GM12878 (cell line): ENCODE results near the gene SMIM17. TPM values are rescaled to one million over a fixed set of nuclear protein-coding genes. Genes with fewer than 3 reads are reported as not detected.

Experiments used
- ATAC-seq: fragments of 200-7000 bp; cut with Tn5 transposase; 3 replicates; pipeline ENCODE4 v1.9.1; 2020; ENCODE audit warnings: mild to moderate bottlenecking, moderate library complexity
- BruUV-seq: library from RNA; stranded (reverse); fragments of 400-500 nt; replicated peaks from 2 replicates; lab custom pipeline; 2021; lab: Mats Ljungman, UMichigan
- CTCF ChIA-PET: fragments of 300-600 bp; sonication (Branson Sonifier 250); formaldehyde crosslinking; extraction: SDS; loops from one replicate; lab custom pipeline; 2021; ENCODE audit warnings: inconsistent platforms; lab: Yijun Ruan, JAX
- POLR2A ChIA-PET: fragments of 350-600 bp; formaldehyde crosslinking; extraction: SDS; loops from one replicate; lab custom pipeline; 2021; ENCODE audit warnings: inconsistent platforms; lab: Charles Lee
- RAD21 ChIA-PET: fragments of 300-600 bp; sonication (Branson Sonifier 250); formaldehyde crosslinking; loops from one replicate; lab custom pipeline; 2023; ENCODE audit warnings: antibody characterized with exemption; ENCODE audit not compliant: unreplicated experiment; lab: Charles Lee
- SMC1A ChIA-PET: fragments of 300-600 bp; sonication (Branson Sonifier 250); formaldehyde crosslinking; loops from one replicate; lab custom pipeline; 2023; ENCODE audit not compliant: unreplicated experiment, uncharacterized antibody; lab: Charles Lee
- DNase-seq: peaks from one replicate; pipeline ENCODE4 v3.0.0-alpha.2; 2011; ENCODE audit warnings: low read depth, low spot score
- FAIRE-seq: peaks from 3 replicates; lab custom pipeline; 2011; peaks lifted over from hg19 to GRCh38; lab: Jason Lieb, UNC
- H2AFZ ChIP-seq: 2 replicates; pipeline ENCODE4 v1.6.0; 2011; ENCODE audit warnings: low read depth, low read length, control low read depth; ENCODE audit not compliant: control insufficient read depth
- H3K27ac ChIP-seq: 2 replicates; pipeline ENCODE4 v1.5.1; 2011; ENCODE audit warnings: control low read depth; ENCODE audit not compliant: control insufficient read depth, insufficient read depth
- H3K27me3 ChIP-seq, 2 experiments: replicated peaks in 1 of 2; 2 replicates each; pipeline versions ENCODE4 v1.6.0 to v1.6.1; 2011; ENCODE audit warnings: low read length in 1 of 2; ENCODE audit not compliant: control insufficient read depth in 2 of 2, insufficient read depth in 2 of 2
- H3K36me3 ChIP-seq, 2 experiments: 2 replicates each; pipeline ENCODE4 v1.5.1; 2011; ENCODE audit warnings: low read length in 1 of 2; ENCODE audit not compliant: control insufficient read depth in 2 of 2, insufficient read depth in 2 of 2
- H3K4me1 ChIP-seq: 2 replicates; pipeline ENCODE4 v1.6.1; 2011; ENCODE audit warnings: mild to moderate bottlenecking, low read length, moderate library complexity, mixed read lengths; ENCODE audit not compliant: control insufficient read depth, insufficient read depth
- H3K4me2 ChIP-seq: 2 replicates; pipeline ENCODE4 v1.6.0; 2011; ENCODE audit warnings: control low read depth; ENCODE audit not compliant: control insufficient read depth, insufficient read depth
- H3K4me3 ChIP-seq: fragments of 200-600 bp; sonication (generic); 2 replicates; pipeline ENCODE4 v1.5.1; 2016
- H3K79me2 ChIP-seq: 2 replicates; pipeline ENCODE4 v1.6.0; 2011; ENCODE audit warnings: low read length; ENCODE audit not compliant: control insufficient read depth, insufficient read depth
- H3K9ac ChIP-seq: 2 replicates; pipeline ENCODE4 v1.8.0; 2011; ENCODE audit warnings: low read length, control low read depth, mixed read lengths; ENCODE audit not compliant: control insufficient read depth, insufficient read depth
- H3K9me3 ChIP-seq: replicated peaks from 3 replicates; pipeline ENCODE4 v1.5.1; 2011; ENCODE audit warnings: mild to moderate bottlenecking, low read length; ENCODE audit not compliant: control insufficient read depth, insufficient read depth
- H4K20me1 ChIP-seq: 2 replicates; pipeline ENCODE4 v1.6.0; 2011; ENCODE audit not compliant: control insufficient read depth, insufficient read depth
- BCLAF1 ChIP-seq: fragments of 450-650 bp; IDR thresholded peaks from 2 replicates; pipeline ENCODE4 v1.6.1; 2017; ENCODE audit warnings: antibody characterized with exemption, mild to moderate bottlenecking, moderate library complexity
- BRCA1 ChIP-seq: IDR thresholded peaks from 2 replicates; pipeline ENCODE4 v1.6.1; 2011; ENCODE audit warnings: low read depth, low read length, improper control_type of control experiment
- E2F8 ChIP-seq: fragments of 450-650 bp; IDR thresholded peaks from 2 replicates; pipeline ENCODE4 v1.6.1; 2018; ENCODE audit warnings: mild to moderate bottlenecking, low read depth, moderate library complexity; ENCODE audit not compliant: partially characterized antibody
- EP300 ChIP-seq, 2 experiments: fragments of 150-350 bp in 1 of 2; IDR thresholded peaks; 2 replicates each; pipeline ENCODE4 v1.6.1; 2011 to 2012; ENCODE audit warnings: low read depth in 2 of 2, low read length in 2 of 2, borderline replicate concordance in 1 of 2, improper control_type of control experiment in 1 of 2, inconsistent platforms in 1 of 2; ENCODE audit not compliant: control insufficient read depth in 1 of 2
- ETV6 ChIP-seq, 2 experiments: fragments of 450-650 bp in 1 of 2; IDR thresholded peaks in 1 of 2; conservative IDR thresholded peaks in 1 of 2; 2 replicates each; pipeline ENCODE4 v1.6.1; 2014; ENCODE audit warnings: antibody characterized with exemption in 1 of 2, borderline replicate concordance in 1 of 2, low read depth in 1 of 2, mild to moderate bottlenecking in 1 of 2, moderate library complexity in 1 of 2
- KDM1A ChIP-seq: fragments of 200-600 bp; sonication (generic); IDR thresholded peaks from 2 replicates; pipeline ENCODE4 v1.6.1; 2016; ENCODE audit warnings: borderline replicate concordance
- MAX ChIP-seq: IDR thresholded peaks from 2 replicates; pipeline ENCODE4 v1.6.1; 2012; ENCODE audit warnings: low read depth, low read length, improper control_type of control experiment
- NFYA ChIP-seq: IDR thresholded peaks from 2 replicates; pipeline ENCODE4 v1.6.1; 2011; ENCODE audit warnings: low read depth, mild to moderate bottlenecking, low read length, improper control_type of control experiment, borderline replicate concordance
- PRDM15 ChIP-seq: fragments of 450-650 bp; formaldehyde crosslinking; IDR thresholded peaks from 2 replicates; pipeline ENCODE4 v1.4.0; 2020; ENCODE audit warnings: mild to moderate bottlenecking, moderate library complexity
- STAT3 ChIP-seq: IDR thresholded peaks from 2 replicates; pipeline ENCODE4 v1.6.1; 2011; ENCODE audit warnings: low read depth, low read length, improper control_type of control experiment
- ZNF207 ChIP-seq: fragments of 450-650 bp; IDR thresholded peaks from 2 replicates; pipeline ENCODE4 v1.6.1; 2014; ENCODE audit warnings: antibody characterized with exemption, mild to moderate bottlenecking, borderline replicate concordance
- ZNF217 ChIP-seq: fragments of 450-650 bp; IDR thresholded peaks from 2 replicates; pipeline ENCODE4 v1.6.1; 2017; ENCODE audit warnings: antibody characterized with exemption, mild to moderate bottlenecking
- ZNF384 ChIP-seq: IDR thresholded peaks from 2 replicates; pipeline ENCODE4 v1.6.1; 2012; ENCODE audit warnings: low read depth, mild to moderate bottlenecking, low read length, improper control_type of control experiment, borderline replicate concordance
- WGBS: methylation state at CpG from one replicate; pipeline ENCODE4 v1.1.6; 2016; ENCODE audit warnings: low lambda C conversion rate; ENCODE audit not compliant: insufficient replicate concordance, insufficient coverage; ENCODE audit errors: missing lambda C conversion rate; 5-methylcytosine and 5-hydroxymethylcytosine counted together
- in situ Hi-C: fragments of 300-500 bp; cut with MboI; formaldehyde crosslinking; loops from 9 replicates; pipeline ENCODE4 v1.14.3; 2018; ENCODE audit warnings: mixed read lengths
- intact Hi-C: fragments of 100-400 bp; cut with micrococcal nuclease; formaldehyde crosslinking; loops from one replicate; pipeline ENCODE4 v1.14.2; 2022; ENCODE audit not compliant: unreplicated experiment
- polyA plus RNA-seq, 11 experiments: library from polyadenylated mRNA; depleted of rRNA in 4 of 11; unstranded in 6 of 11; stranded (reverse) in 5 of 11; fragments of >200 nt; fragmentation: Nextera tagmentation in 4 of 11; fragmentation: Illumina TruSeq in 1 of 11; extraction: Ambion mirVana in 4 of 11; extraction: Trizol in 1 of 11; gene quantifications; 1 replicate in 1 of 11; 2 replicates in 10 of 11; pipeline versions ENCODE4 v1.2.1 to v1.2.3, GENCODE V29; 2011 to 2016; ENCODE audit warnings: inconsistent platforms in 2 of 11, missing spikeins in 2 of 11, low read depth in 1 of 11
- total RNA-seq, 4 experiments: library from RNA; depleted of rRNA in 3 of 4; stranded (reverse); fragments of >200 nt in 3 of 4; fragmentation: Illumina TruSeq in 1 of 4; extraction: Trizol in 1 of 4; gene quantifications; 2 replicates each; pipeline versions ENCODE4 v1.2.1 to v1.2.3, GENCODE V29; 2013 to 2021

SMIM17 gene
- total and polyA plus RNA-seq, 10 of the 15 experiments (the other 5 are each of a cell fraction or from before 2014, with no cell fraction given), result 0.07 to 0.23 (median 0.17) TPM; not detected in 6

GRCh38 chr19:56608274-56608964 lies 34.5 kb upstream of the SMIM17 start:
- in situ Hi-C loops (no loop called here), intact Hi-C loops (no loop called here)
- ChIA-PET CTCF (no interaction called here), POLR2A (no interaction called here), RAD21 (no interaction called here), SMC1A (no interaction called here)
- Histone ChIP-seq H4K20me1 (no peaks in the 10 kb centered on the region), H3K4me2 (no peak overlapping the region), H3K79me2 (no peaks in the 10 kb centered on the region), H3K4me1 (no peaks in the 10 kb centered on the region), H3K9me3 (peaks cover 2% of the 10 kb centered on the region; the same call in 2 of the 3 replicates), H3K4me3 (no peak overlapping the region), H3K9ac (no peak overlapping the region), H3K27me3 (no peaks in the 10 kb centered on the region), H3K36me3 (no peaks in the 10 kb centered on the region), H3K27ac (no peak overlapping the region), H2AFZ (no peak overlapping the region)
- FAIRE-seq (no peak), DNase-seq (no peak), ATAC-seq (no peak)
- WGBS, result 86% methylated on average over 8 of the region's 8 CpGs
- no TSS peak for BruUV-seq
- no peak for TF ChIP-seq PRDM15 (CRISPR knock-in tag)
- no peak for TF ChIP-seq EP300 (IDR thresholded peaks at IDR 0.05; ENCODE audit: borderline replicate concordance in 1 of 2, control insufficient read depth in 1 of 2, low read depth in 2 of 2, low read length in 2 of 2)
- TF ChIP-seq STAT3, result no peak
- TF ChIP-seq ETV6 (conservative IDR thresholded peaks at IDR 0.05 in 1 of 2, IDR thresholded peaks at IDR 0.05 in 1 of 2; ENCODE audit: borderline replicate concordance in 1 of 2, low read depth in 1 of 2), result no peak
- no peak for TF ChIP-seq BRCA1
- TF ChIP-seq E2F8, result no peak
- no peak for TF ChIP-seq ZNF207
- TF ChIP-seq MAX, result no peak
- no peak for TF ChIP-seq BCLAF1
- no peak for TF ChIP-seq ZNF217
- TF ChIP-seq ZNF384, result no peak
- no peak for TF ChIP-seq NFYA
- TF ChIP-seq KDM1A, result no peak
